Mammary epithelial cell (primary cell): ENCODE data around the gene FGF8.

Source experiments
- CTCF ChIP-seq, 2 donors: IDR thresholded peaks in 1 of 2; conservative IDR thresholded peaks in 1 of 2; 2 replicates each; pipeline ENCODE4 v1.5.1; 2011 to 2012; ENCODE audit warnings: inconsistent platforms in 2 of 2, low read length in 2 of 2, mild to moderate bottlenecking in 2 of 2, control low read depth in 1 of 2, low read depth in 1 of 2; ENCODE audit not compliant: insufficient read depth in 1 of 2; ENCODE audit errors: extremely low read depth in 1 of 2
- EZH2 ChIP-seq: IDR thresholded peaks from 2 replicates; pipeline ENCODE4 v1.6.1; 2012; ENCODE audit warnings: low read length, inconsistent platforms, borderline replicate concordance

- no peak for TF ChIP-seq EZH2
- TF ChIP-seq CTCF (conservative IDR thresholded peaks at IDR 0.05 in 1 of 2, IDR thresholded peaks at IDR 0.05 in 1 of 2; ENCODE audit: extremely low read depth in 1 of 2, insufficient read depth in 1 of 2, low read depth in 1 of 2, low read length in 2 of 2) = no peak
Observed at GRCh38 chr10:101761226-101761625, 14.7 kb downstream of the FGF8 start.
